OCI-LY3 (cell line): Measurements from ENCODE around the gene MOGAT3.
"Not testable (repeated sequence)": the region's sequence is repeated elsewhere in the genome, so short reads cannot be mapped to it uniquely, and the experiment has no call there.

Experiments
- H2AFZ ChIP-seq: fragments of 200-600, 300-600 bp; shearing (Covaris generic); 2 replicates; pipeline ENCODE4 v1.6.0; 2014; ENCODE audit warnings: antibody characterized with exemption, low read depth, low read length
- H3K27ac ChIP-seq: fragments of 200-600, 300-600 bp; sonication (generic); 2 replicates; pipeline ENCODE4 v1.5.1; 2014; ENCODE audit warnings: mild to moderate bottlenecking, low read length, moderate library complexity, mixed read lengths
- H3K27me3 ChIP-seq: fragments of 200-600, 300-600 bp; sonication (generic); 2 replicates; pipeline ENCODE4 v1.6.1; 2014; ENCODE audit warnings: low read depth, low read length, mixed read lengths
- H3K36me3 ChIP-seq: fragments of 200-600, 300-600 bp; sonication (generic); replicated peaks from 2 replicates; pipeline ENCODE3; 2014; ENCODE audit warnings: low read depth, low read length, mixed read lengths
- H3K4me1 ChIP-seq: fragments of 300-600, 200-600 bp; sonication (generic); 2 replicates; pipeline ENCODE4 v1.6.1; 2014; ENCODE audit warnings: low read length, mixed read lengths
- H3K4me2 ChIP-seq: fragments of 200-600, 300-600 bp; sonication (generic); 2 replicates; pipeline ENCODE4 v1.6.1; 2014; ENCODE audit warnings: low read length, mixed read lengths
- H3K4me3 ChIP-seq: fragments of 300-600, 200-600 bp; sonication (generic); 2 replicates; pipeline ENCODE4 v1.5.1; 2014; ENCODE audit warnings: antibody characterized with exemption, mild to moderate bottlenecking, low read length, moderate library complexity
- H3K79me2 ChIP-seq: fragments of 300-600, 200-600 bp; shearing (Covaris generic); 2 replicates; pipeline ENCODE4 v1.6.1; 2014; ENCODE audit warnings: mild to moderate bottlenecking, low read length, mixed read lengths
- H3K9ac ChIP-seq: fragments of 300-600, 200-600 bp; shearing (Covaris generic); 2 replicates; pipeline ENCODE4 v1.6.0; 2014; ENCODE audit warnings: mild to moderate bottlenecking, low read length, moderate library complexity
- H3K9me3 ChIP-seq: fragments of 200-600, 300-600 bp; shearing (Covaris generic); 2 replicates; pipeline ENCODE4 v1.6.1; 2014; ENCODE audit warnings: low read length, mixed read lengths; ENCODE audit not compliant: insufficient read depth
- H4K20me1 ChIP-seq: fragments of 200-600, 300-600 bp; sonication (generic); 2 replicates; pipeline ENCODE4 v1.6.1; 2016; ENCODE audit warnings: low read length, mixed read lengths; ENCODE audit not compliant: insufficient read depth
- EZH2phosphoT487 ChIP-seq: fragments of 200-600 bp; shearing (Covaris generic); IDR thresholded peaks from 2 replicates; pipeline ENCODE4 v1.6.1; 2018; ENCODE audit warnings: antibody characterized with exemption, mixed run types, low read depth
- TF ChIP-seq, protein P1 (sequence below): fragments of 200-600, 300-600 bp; sonication (generic); IDR thresholded peaks from 2 replicates; pipeline ENCODE4 v1.5.1; 2014; ENCODE audit warnings: antibody characterized with exemption, low read length, low read depth

The MOGAT3 gene

DNA sequence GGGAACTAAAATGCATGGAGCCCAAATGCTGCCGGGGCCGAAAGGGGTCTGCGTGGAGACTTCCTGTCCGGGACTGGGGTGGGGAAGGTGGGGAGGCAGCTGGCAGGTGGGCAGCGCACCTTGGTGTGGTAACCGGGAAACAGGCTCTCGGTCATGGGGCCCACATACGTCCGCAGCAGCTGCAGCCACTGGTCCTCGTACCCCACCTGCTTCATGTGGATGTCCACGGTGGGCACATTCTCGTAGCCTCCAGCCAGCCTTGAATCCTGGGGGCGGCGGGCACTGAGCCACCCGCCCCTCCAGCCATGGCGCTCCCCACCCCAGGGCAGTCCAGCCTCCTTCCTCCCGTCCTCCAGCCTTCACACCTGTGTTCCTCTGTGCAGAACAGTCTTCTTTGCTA, 6.6 kb upstream of the MOGAT3 start:
- H3K4me2 ChIP-seq, result no peak overlapping the region
- no peak overlapping the region for H2AFZ ChIP-seq
- H4K20me1 ChIP-seq, result no peaks in the 10 kb centered on the region
- no peak overlapping the region for H3K27ac ChIP-seq
- H3K79me2 ChIP-seq, result no peaks in the 10 kb centered on the region
- no peaks in the 10 kb centered on the region for H3K27me3 ChIP-seq
- no peak overlapping the region for H3K4me3 ChIP-seq
- peaks cover 3% of the 10 kb centered on the region for H3K36me3 ChIP-seq
- no peak overlapping the region for H3K9ac ChIP-seq
- H3K9me3 ChIP-seq, result no peaks in the 10 kb centered on the region
- TF ChIP-seq, protein P1, sequence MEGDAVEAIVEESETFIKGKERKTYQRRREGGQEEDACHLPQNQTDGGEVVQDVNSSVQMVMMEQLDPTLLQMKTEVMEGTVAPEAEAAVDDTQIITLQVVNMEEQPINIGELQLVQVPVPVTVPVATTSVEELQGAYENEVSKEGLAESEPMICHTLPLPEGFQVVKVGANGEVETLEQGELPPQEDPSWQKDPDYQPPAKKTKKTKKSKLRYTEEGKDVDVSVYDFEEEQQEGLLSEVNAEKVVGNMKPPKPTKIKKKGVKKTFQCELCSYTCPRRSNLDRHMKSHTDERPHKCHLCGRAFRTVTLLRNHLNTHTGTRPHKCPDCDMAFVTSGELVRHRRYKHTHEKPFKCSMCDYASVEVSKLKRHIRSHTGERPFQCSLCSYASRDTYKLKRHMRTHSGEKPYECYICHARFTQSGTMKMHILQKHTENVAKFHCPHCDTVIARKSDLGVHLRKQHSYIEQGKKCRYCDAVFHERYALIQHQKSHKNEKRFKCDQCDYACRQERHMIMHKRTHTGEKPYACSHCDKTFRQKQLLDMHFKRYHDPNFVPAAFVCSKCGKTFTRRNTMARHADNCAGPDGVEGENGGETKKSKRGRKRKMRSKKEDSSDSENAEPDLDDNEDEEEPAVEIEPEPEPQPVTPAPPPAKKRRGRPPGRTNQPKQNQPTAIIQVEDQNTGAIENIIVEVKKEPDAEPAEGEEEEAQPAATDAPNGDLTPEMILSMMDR, result no peak
- no peak for TF ChIP-seq EZH2phosphoT487
- no peaks in the 10 kb centered on the region for H3K4me1 ChIP-seq

DNA sequence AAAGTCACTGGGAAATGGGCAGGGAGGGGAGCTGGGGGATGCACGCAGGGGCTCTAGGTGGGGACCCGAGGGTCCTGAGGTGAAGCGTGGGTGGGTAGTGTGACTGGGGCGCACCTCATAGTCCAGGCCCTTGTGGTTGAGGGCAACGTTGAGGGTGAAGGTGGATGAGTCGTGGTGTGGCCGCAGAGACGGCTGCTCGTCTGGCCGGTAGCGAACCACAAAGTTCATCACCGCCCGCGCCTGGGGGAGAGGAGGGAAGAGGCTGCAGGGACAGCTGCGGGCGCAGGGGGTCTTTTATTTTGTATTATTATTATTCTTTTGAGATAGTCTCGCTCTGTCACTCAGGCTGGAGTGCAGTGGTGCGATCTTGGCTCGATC, 5.8 kb upstream of the MOGAT3 start:
- TF ChIP-seq, protein P1, result no peak
- TF ChIP-seq EZH2phosphoT487, result no peak
- Histone ChIP-seq H2AFZ (no peak overlapping the region), H3K4me1 (no peaks in the 10 kb centered on the region), H3K9me3 (no peaks in the 10 kb centered on the region), H3K9ac (no peak overlapping the region), H3K4me3 (no peak overlapping the region), H3K27me3 (no peaks in the 10 kb centered on the region), H3K4me2 (no peak overlapping the region), H4K20me1 (no peaks in the 10 kb centered on the region), H3K79me2 (no peaks in the 10 kb centered on the region), H3K36me3 (no peaks in the 10 kb centered on the region), H3K27ac (no peak overlapping the region)

DNA sequence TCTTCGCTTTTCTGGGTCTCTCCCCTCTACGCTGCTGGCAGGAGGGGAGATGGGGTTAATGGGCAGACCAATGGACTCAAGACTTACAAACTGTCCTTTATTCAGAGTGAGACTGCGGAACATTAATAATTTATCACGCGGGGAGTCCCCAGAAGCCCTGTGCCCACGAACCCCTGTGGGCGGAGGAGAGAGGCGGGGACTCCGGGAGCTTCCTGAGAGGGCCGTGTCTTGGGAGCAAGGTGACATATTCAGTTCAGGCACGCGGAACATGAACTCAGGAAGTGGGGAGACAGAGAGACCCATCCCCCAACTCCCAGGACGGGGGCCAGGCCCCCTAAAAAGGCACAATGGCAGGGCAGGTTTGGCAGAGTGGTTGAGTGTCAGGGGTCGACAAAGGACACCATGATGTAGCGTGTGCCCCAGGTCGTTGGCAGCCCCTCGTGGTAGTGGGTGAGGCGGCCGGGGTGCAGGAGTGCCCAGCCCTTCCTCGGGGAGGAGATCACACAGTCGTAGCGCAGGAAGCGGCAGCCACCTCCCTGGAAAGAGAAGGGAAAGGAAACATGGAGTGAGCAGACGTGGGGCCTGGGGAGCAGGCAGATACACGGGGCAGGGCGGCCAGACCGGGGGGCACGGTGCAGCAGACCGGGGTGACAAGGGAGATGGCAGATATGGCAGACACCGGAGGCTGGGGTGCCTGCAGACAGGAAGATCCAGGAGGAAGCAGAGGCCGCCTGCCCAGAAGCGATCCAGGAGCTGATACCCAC, 5.2 kb upstream of the MOGAT3 start:
- Histone ChIP-seq H3K9me3 (no peaks in the 10 kb centered on the region), H3K27ac (no peak overlapping the region), H3K36me3 (no peaks in the 10 kb centered on the region), H3K4me2 (no peak overlapping the region), H3K79me2 (no peaks in the 10 kb centered on the region), H3K9ac (no peak overlapping the region), H3K27me3 (no peaks in the 10 kb centered on the region), H3K4me1 (no peaks in the 10 kb centered on the region), H2AFZ (no peak overlapping the region), H4K20me1 (no peaks in the 10 kb centered on the region), H3K4me3 (no peak overlapping the region)
- no peak for TF ChIP-seq EZH2phosphoT487

DNA sequence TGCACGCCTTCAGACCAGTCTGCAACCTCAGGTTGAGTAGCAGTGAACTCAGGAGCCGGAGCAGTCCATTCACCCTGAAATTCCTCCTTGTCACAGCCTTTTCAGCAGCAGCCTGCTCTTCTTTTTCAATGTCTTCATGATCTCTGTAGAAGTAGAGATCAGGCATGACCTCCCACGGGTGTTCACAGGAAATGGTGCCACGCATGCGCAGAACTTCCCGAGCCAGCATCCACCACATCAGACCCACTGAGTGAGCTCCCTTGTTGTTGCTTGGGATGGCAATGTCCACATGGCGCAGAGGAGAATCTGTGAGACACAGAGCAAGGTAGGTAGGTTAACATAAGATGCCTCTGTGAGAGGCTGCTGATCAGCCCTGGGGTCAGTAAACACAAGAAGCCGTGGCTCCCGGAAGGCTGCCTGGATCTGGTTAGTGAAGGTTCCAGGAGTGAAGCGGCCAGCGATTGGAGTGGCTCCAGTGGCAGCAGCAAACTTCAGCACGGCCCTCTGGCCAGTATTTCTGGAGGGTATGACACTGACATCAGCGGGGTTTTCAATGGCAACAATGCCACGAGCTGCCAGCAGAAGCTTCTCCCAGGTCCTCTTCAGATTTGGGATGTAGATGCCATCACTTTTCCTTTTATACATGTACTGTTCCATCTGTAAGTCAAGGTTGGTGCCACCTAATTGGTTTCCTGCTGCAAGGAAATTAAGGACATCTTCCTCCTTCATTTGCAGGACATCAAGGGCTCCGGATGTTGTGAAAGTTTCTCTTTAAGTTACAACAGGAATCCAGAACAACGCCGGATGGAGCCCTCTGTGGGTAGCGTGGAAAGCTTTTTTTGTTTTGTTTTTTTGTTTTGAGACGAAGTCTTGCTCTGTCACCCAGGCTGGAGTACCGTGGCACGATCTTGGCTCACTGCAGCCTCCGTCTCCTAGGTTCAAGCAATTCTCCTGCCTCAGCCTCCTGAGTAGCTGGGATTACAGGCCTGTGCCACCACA, 3.2 kb upstream of the MOGAT3 start:
- not testable (repeated sequence) for H4K20me1 ChIP-seq, H2AFZ ChIP-seq, H3K79me2 ChIP-seq

DNA sequence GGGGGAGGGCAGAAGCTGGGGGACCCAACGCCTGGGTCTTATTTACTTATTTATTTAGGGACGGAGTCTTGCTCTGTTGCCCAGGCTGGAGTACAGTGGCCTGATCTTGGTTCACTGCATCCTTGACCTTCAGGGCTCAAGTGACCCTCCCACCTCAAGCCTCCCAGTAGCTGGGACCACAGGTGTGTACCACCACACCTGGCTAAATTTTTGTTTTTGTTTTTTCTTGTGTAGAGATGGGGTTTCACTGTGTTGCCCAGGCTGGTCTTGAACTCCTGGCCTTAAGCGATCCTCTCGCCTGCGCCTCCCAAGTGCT, 1.7 kb upstream of the MOGAT3 start:
- Histone ChIP-seq H3K9me3 (no peaks in the 10 kb centered on the region), H3K27ac (no peak overlapping the region), H3K9ac (no peak overlapping the region), H3K27me3 (no peaks in the 10 kb centered on the region), H4K20me1 (no peaks in the 10 kb centered on the region), H3K4me3 (no peak overlapping the region), H2AFZ (no peak overlapping the region), H3K4me1 (no peaks in the 10 kb centered on the region), H3K79me2 (no peaks in the 10 kb centered on the region), H3K36me3 (no peaks in the 10 kb centered on the region), H3K4me2 (no peak overlapping the region)
- TF ChIP-seq, protein P1, result no peak
- TF ChIP-seq EZH2phosphoT487, result no peak

More for the DNA sequence above, 3.2 kb upstream of the MOGAT3 start:
- H3K4me3 ChIP-seq, H3K27me3 ChIP-seq, H3K27ac ChIP-seq, H3K9ac ChIP-seq, H3K4me1 ChIP-seq, H3K36me3 ChIP-seq, H3K9me3 ChIP-seq, H3K4me2 ChIP-seq: not testable (repeated sequence)
